SK-N-SH treated with all-trans-retinoic acid at 6 μM for 48 hours (cell line): ENCODE results near the gene RB1.

Experiments used
- ARNTL ChIP-seq: fragments of 450-650 bp; formaldehyde crosslinking; IDR thresholded peaks from 2 replicates; pipeline ENCODE4 v1.5.0; 2020; ENCODE audit warnings: low read depth, mild to moderate bottlenecking, moderate library complexity, borderline replicate concordance
- CSRNP3 ChIP-seq: fragments of 250-450 bp; sonication (Bioruptor Pico); IDR thresholded peaks from 2 replicates; pipeline ENCODE4 v1.5.1; 2021; ENCODE audit warnings: mild to moderate bottlenecking, moderate library complexity
- PATZ1 ChIP-seq: fragments of 250-450 bp; sonication (Bioruptor Pico); IDR thresholded peaks from 2 replicates; pipeline ENCODE4 v1.8.0; 2020; ENCODE audit warnings: mild to moderate bottlenecking, moderate library complexity, borderline replicate concordance
- POU6F1 ChIP-seq: fragments of 250-450 bp; sonication (Bioruptor Pico); IDR thresholded peaks from 2 replicates; pipeline ENCODE4 v1.8.0; 2021; ENCODE audit warnings: low read depth, mild to moderate bottlenecking, moderate library complexity, borderline replicate concordance
- PPARA ChIP-seq: fragments of 250-450 bp; sonication (Bioruptor Pico); IDR thresholded peaks from 2 replicates; pipeline ENCODE4 v1.5.0; 2020; ENCODE audit warnings: mild to moderate bottlenecking, borderline replicate concordance
- RARB ChIP-seq: fragments of 250-450 bp; sonication (Bioruptor Pico); IDR thresholded peaks from 2 replicates; pipeline ENCODE4 v1.8.0; 2021; ENCODE audit warnings: mild to moderate bottlenecking, moderate library complexity
- ZFP3 ChIP-seq: fragments of 250-450 bp; sonication (Bioruptor Pico); IDR thresholded peaks from 2 replicates; pipeline ENCODE4 v1.5.0; 2020; ENCODE audit warnings: mild to moderate bottlenecking, moderate library complexity
- ZNF8 ChIP-seq: fragments of 450-650 bp; formaldehyde crosslinking; IDR thresholded peaks from 2 replicates; pipeline ENCODE4 v1.5.0; 2020; ENCODE audit warnings: mild to moderate bottlenecking, moderate library complexity

GRCh38 chr13:48320399-48320790 is 16.8 kb downstream of the RB1 start:
- TF ChIP-seq RARB (no peak), ZFP3 (no peak), PPARA (no peak), PATZ1 (CRISPR knock-in tag) (no peak), POU6F1 (CRISPR knock-in tag) (no peak), CSRNP3 (CRISPR knock-in tag) (no peak), ZNF8 (CRISPR knock-in tag) (no peak), ARNTL (no peak)
